OCI-LY3 (cell line): Measurements from ENCODE around the gene MEX3A.

Experiments
- EZH2phosphoT487 ChIP-seq: fragments of 200-600 bp; shearing (Covaris generic); IDR thresholded peaks from 2 replicates; pipeline ENCODE4 v1.6.1; 2018; ENCODE audit warnings: antibody characterized with exemption, mixed run types, low read depth
- TF ChIP-seq, protein P1 (sequence below): fragments of 200-600, 300-600 bp; sonication (generic); IDR thresholded peaks from 2 replicates; pipeline ENCODE4 v1.5.1; 2014; ENCODE audit warnings: antibody characterized with exemption, low read length, low read depth

DNA sequence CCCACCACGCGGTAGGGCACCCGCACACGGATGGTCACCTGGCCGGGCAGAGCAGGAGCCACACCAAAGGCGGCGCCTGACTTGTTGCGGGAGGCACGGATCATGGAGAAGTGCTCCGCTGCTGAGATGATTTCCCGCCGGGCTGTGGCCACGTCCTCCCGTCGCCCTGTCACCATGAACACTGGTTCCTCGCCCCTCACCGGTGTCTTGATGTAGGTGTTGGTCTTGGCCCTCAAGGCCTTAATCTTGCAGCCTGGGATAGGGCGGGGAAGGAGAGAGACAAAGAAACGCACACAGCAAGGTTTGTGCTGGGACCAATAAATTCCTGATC, 4.9 kb downstream of the MEX3A start:
- TF ChIP-seq, protein P1, sequence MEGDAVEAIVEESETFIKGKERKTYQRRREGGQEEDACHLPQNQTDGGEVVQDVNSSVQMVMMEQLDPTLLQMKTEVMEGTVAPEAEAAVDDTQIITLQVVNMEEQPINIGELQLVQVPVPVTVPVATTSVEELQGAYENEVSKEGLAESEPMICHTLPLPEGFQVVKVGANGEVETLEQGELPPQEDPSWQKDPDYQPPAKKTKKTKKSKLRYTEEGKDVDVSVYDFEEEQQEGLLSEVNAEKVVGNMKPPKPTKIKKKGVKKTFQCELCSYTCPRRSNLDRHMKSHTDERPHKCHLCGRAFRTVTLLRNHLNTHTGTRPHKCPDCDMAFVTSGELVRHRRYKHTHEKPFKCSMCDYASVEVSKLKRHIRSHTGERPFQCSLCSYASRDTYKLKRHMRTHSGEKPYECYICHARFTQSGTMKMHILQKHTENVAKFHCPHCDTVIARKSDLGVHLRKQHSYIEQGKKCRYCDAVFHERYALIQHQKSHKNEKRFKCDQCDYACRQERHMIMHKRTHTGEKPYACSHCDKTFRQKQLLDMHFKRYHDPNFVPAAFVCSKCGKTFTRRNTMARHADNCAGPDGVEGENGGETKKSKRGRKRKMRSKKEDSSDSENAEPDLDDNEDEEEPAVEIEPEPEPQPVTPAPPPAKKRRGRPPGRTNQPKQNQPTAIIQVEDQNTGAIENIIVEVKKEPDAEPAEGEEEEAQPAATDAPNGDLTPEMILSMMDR, result no peak
- TF ChIP-seq EZH2phosphoT487, result no peak
